HepG2 (cell line): ENCODE results near the gene IQCM. TPM values are rescaled to one million over a fixed set of nuclear protein-coding genes. Genes with fewer than 3 reads are reported as not detected.

Experiments
- ATAC-seq: fragments of 200-7000 bp; cut with Tn5 transposase; 3 replicates; pipeline ENCODE4 v1.9.1; 2020; ENCODE audit warnings: mild to moderate bottlenecking, moderate library complexity
- BruUV-seq: library from RNA; stranded (reverse); fragments of 400-500 nt; replicated peaks from 2 replicates; lab custom pipeline; 2021; lab: Mats Ljungman, UMichigan
- CTCF ChIA-PET: fragments of 300-600 bp; formaldehyde crosslinking; extraction: SDS; loops from one replicate; lab custom pipeline; 2021; ENCODE audit warnings: low total read pairs, inconsistent platforms, low intra/inter-chr PET ratio; lab: Yijun Ruan, JAX
- POLR2A ChIA-PET: fragments of 350-600 bp; sonication (Branson Sonifier 250); formaldehyde crosslinking; loops from one replicate; lab custom pipeline; 2020; ENCODE audit warnings: antibody characterized with exemption, inconsistent platforms; lab: Yijun Ruan, JAX
- DNase-seq: peaks from one replicate; pipeline ENCODE4 v3.0.0-alpha.2; 2015; ENCODE audit warnings: low spot score
- FAIRE-seq: peaks from 3 replicates; lab custom pipeline; 2011; peaks lifted over from hg19 to GRCh38; lab: Jason Lieb, UNC
- H2AFZ ChIP-seq: one replicate; pipeline ENCODE4 v1.6.1; 2011; ENCODE audit warnings: low read length, inconsistent platforms
- H3K27ac ChIP-seq: fragments of 300-600 bp; 3 replicates; pipeline ENCODE4 v1.8.0; 2011; ENCODE audit warnings: mixed run types, mild to moderate bottlenecking, mixed read lengths, low read length, inconsistent platforms; ENCODE audit not compliant: insufficient read depth; ENCODE audit errors: extremely low read length
- H3K27me3 ChIP-seq, 2 experiments: fragments of 200-600 bp in 1 of 2; 2 replicates in 1 of 2; 3 replicates in 1 of 2; pipeline versions ENCODE4 v1.6.0 to v1.8.0; 2011; ENCODE audit warnings: low read length in 2 of 2, mild to moderate bottlenecking in 2 of 2, moderate library complexity in 2 of 2, inconsistent platforms in 1 of 2; ENCODE audit not compliant: insufficient read depth in 2 of 2, control insufficient read depth in 1 of 2
- H3K36me3 ChIP-seq, 2 experiments: fragments of 200-600 bp in 1 of 2; replicated peaks in 1 of 2; 2 replicates in 1 of 2; 3 replicates in 1 of 2; pipeline versions ENCODE4 v1.5.1 to v1.8.0; 2011; ENCODE audit warnings: low read length in 2 of 2, inconsistent platforms in 1 of 2; ENCODE audit not compliant: insufficient read depth in 2 of 2, control insufficient read depth in 1 of 2
- H3K4me1 ChIP-seq: 2 replicates; pipeline ENCODE4 v1.5.1; 2012; ENCODE audit warnings: low read length, inconsistent platforms; ENCODE audit not compliant: insufficient read depth
- H3K4me2 ChIP-seq: 2 replicates; pipeline ENCODE4 v1.6.0; 2011; ENCODE audit warnings: low read depth, low read length, inconsistent platforms
- H3K4me3 ChIP-seq, 3 experiments: fragments of 200-600 bp in 1 of 3; sonication (generic), shearing (Covaris generic) in 1 of 3; replicated peaks in 1 of 3; 2 replicates each; pipeline ENCODE4 v1.5.1; 2011 to 2016; ENCODE audit warnings: low read length in 3 of 3, inconsistent platforms in 2 of 3, low read depth in 2 of 3, mild to moderate bottlenecking in 2 of 3, control low read depth in 1 of 3, mixed read lengths in 1 of 3; ENCODE audit not compliant: insufficient read depth in 1 of 3
- H3K79me2 ChIP-seq: one replicate; pipeline ENCODE4 v1.6.1; 2011; ENCODE audit warnings: low read length, inconsistent platforms; ENCODE audit not compliant: insufficient read depth
- H3K9ac ChIP-seq: 2 replicates; pipeline ENCODE4 v1.6.0; 2011; ENCODE audit warnings: mild to moderate bottlenecking, low read depth, low read length, inconsistent platforms; ENCODE audit not compliant: insufficient read depth
- H3K9me3 ChIP-seq: 2 replicates; pipeline ENCODE4 v1.5.1; 2012; ENCODE audit warnings: mild to moderate bottlenecking, low read length
- H4K20me1 ChIP-seq: 2 replicates; pipeline ENCODE4 v1.6.0; 2011; ENCODE audit warnings: inconsistent platforms, mild to moderate bottlenecking, low read length, moderate library complexity; ENCODE audit not compliant: insufficient read depth
- ARNTL ChIP-seq: sonication (generic); formaldehyde crosslinking; IDR thresholded peaks from 2 replicates; pipeline ENCODE4 v1.4.0; 2020; ENCODE audit warnings: mild to moderate bottlenecking, missing genetic modification reagents
- KLF13 ChIP-seq: sonication (generic); formaldehyde crosslinking; IDR thresholded peaks from 2 replicates; pipeline ENCODE4 v1.4.0; 2020; ENCODE audit warnings: mild to moderate bottlenecking, missing genetic modification reagents
- XRCC5 ChIP-seq: fragments of 200-400 bp; formaldehyde crosslinking; optimal IDR thresholded peaks from 2 replicates; pipeline ENCODE3; 2017; ENCODE audit warnings: mild to moderate bottlenecking, low read length
- ZNF230 ChIP-seq: sonication (generic); formaldehyde crosslinking; IDR thresholded peaks from 2 replicates; pipeline ENCODE4 v1.4.0; 2020; ENCODE audit warnings: mild to moderate bottlenecking, missing genetic modification reagents
- ZNF274 ChIP-seq: sonication (generic); formaldehyde crosslinking; IDR thresholded peaks from 2 replicates; pipeline ENCODE4 v1.5.1; 2020; ENCODE audit warnings: mild to moderate bottlenecking, missing genetic modification reagents
- ZNF563 ChIP-seq: sonication (generic); formaldehyde crosslinking; IDR thresholded peaks from 2 replicates; pipeline ENCODE4 v1.8.0; 2022; ENCODE audit warnings: mild to moderate bottlenecking, moderate library complexity, missing genetic modification reagents
- WGBS: methylation state at CpG from one replicate; pipeline ENCODE4 v1.1.6; 2017; ENCODE audit warnings: low lambda C conversion rate; 5-methylcytosine and 5-hydroxymethylcytosine counted together
- in situ Hi-C: cut with HindIII; loops from 2 replicates; pipeline ENCODE4 v1.10.0; 2017; ENCODE audit warnings: low pct_unique_long_range_greater_than_20kb; ENCODE audit not compliant: extremely low pct_ligation_motif_present
- intact Hi-C: fragments of 100-400 bp; cut with micrococcal nuclease; formaldehyde crosslinking; loops from one replicate; pipeline ENCODE4 v1.10.0; 2022; ENCODE audit not compliant: unreplicated experiment
- polyA plus RNA-seq, 8 experiments: library from polyadenylated mRNA; depleted of rRNA in 3 of 8; stranded (reverse) in 7 of 8; unstranded in 1 of 8; fragments of >200 nt; fragmentation: Illumina TruSeq in 4 of 8; extraction: Trizol in 4 of 8; gene quantifications; 2 replicates each; pipeline versions ENCODE4 v1.2.1 to v1.2.3, GENCODE V29; 2011 to 2016; ENCODE audit warnings: low read depth in 4 of 8, missing spikeins in 1 of 8, mixed read lengths in 1 of 8; ENCODE audit not compliant: insufficient read depth in 1 of 8
- total RNA-seq, 5 experiments: library from RNA; depleted of rRNA; stranded (reverse); fragments of >200 nt; fragmentation: Illumina TruSeq; extraction: Trizol; gene quantifications; 2 replicates each; pipeline ENCODE4 v1.2.3, GENCODE V29; 2016; ENCODE audit warnings: low read depth in 1 of 5
- TF ChIP-seq, protein P1 (sequence below): sonication (generic); formaldehyde crosslinking; IDR thresholded peaks from 2 replicates; pipeline ENCODE4 v1.4.0; 2020; ENCODE audit warnings: missing genetic modification reagents, borderline replicate concordance
- TF ChIP-seq, protein P2 (sequence below): sonication (generic); formaldehyde crosslinking; IDR thresholded peaks from 2 replicates; pipeline ENCODE4 v1.5.0; 2020; ENCODE audit warnings: mild to moderate bottlenecking, missing genetic modification reagents

The IQCM gene
- total and polyA plus RNA-seq, 2 of the 13 experiments (the other 11 are each of a cell fraction or from before 2014, with no cell fraction given): not detected

DNA sequence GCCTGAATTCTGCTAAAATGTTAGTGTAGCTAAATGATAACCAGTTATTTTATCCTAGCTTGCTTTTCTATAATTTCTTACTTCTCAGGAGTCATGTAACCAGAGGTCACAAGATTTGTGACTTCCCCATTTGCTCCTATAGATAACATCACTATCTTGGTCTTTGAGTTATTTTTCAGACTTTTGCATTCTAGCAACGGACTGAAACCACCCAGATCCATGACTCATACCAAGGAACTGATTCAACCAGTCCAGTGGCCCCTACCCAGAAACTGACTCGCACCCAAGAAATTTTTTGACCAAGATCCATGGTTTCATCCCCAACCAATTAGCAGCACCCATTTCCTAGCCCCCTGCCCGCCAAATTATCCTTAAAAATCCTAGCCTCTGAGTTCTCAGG, 50.0 kb downstream of the IQCM start:
- TF ChIP-seq, protein P1, sequence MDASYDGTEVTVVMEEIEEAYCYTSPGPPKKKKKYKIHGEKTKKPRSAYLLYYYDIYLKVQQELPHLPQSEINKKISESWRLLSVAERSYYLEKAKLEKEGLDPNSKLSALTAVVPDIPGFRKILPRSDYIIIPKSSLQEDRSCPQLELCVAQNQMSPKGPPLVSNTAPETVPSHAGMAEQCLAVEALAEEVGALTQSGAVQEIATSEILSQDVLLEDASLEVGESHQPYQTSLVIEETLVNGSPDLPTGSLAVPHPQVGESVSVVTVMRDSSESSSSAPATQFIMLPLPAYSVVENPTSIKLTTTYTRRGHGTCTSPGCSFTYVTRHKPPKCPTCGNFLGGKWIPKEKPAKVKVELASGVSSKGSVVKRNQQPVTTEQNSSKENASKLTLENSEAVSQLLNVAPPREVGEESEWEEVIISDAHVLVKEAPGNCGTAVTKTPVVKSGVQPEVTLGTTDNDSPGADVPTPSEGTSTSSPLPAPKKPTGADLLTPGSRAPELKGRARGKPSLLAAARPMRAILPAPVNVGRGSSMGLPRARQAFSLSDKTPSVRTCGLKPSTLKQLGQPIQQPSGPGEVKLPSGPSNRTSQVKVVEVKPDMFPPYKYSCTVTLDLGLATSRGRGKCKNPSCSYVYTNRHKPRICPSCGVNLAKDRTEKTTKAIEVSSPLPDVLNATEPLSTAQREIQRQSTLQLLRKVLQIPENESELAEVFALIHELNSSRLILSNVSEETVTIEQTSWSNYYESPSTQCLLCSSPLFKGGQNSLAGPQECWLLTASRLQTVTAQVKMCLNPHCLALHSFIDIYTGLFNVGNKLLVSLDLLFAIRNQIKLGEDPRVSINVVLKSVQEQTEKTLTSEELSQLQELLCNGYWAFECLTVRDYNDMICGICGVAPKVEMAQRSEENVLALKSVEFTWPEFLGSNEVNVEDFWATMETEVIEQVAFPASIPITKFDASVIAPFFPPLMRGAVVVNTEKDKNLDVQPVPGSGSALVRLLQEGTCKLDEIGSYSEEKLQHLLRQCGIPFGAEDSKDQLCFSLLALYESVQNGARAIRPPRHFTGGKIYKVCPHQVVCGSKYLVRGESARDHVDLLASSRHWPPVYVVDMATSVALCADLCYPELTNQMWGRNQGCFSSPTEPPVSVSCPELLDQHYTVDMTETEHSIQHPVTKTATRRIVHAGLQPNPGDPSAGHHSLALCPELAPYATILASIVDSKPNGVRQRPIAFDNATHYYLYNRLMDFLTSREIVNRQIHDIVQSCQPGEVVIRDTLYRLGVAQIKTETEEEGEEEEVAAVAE (CRISPR knock-in tag): no peak
- TF ChIP-seq KLF13 (CRISPR knock-in tag) (no peak), ARNTL (CRISPR knock-in tag) (no peak), ZNF230 (CRISPR knock-in tag) (no peak), ZNF563 (CRISPR knock-in tag) (no peak), XRCC5 (no peak), ZNF274 (CRISPR knock-in tag) (no peak)
- TF ChIP-seq, protein P2, sequence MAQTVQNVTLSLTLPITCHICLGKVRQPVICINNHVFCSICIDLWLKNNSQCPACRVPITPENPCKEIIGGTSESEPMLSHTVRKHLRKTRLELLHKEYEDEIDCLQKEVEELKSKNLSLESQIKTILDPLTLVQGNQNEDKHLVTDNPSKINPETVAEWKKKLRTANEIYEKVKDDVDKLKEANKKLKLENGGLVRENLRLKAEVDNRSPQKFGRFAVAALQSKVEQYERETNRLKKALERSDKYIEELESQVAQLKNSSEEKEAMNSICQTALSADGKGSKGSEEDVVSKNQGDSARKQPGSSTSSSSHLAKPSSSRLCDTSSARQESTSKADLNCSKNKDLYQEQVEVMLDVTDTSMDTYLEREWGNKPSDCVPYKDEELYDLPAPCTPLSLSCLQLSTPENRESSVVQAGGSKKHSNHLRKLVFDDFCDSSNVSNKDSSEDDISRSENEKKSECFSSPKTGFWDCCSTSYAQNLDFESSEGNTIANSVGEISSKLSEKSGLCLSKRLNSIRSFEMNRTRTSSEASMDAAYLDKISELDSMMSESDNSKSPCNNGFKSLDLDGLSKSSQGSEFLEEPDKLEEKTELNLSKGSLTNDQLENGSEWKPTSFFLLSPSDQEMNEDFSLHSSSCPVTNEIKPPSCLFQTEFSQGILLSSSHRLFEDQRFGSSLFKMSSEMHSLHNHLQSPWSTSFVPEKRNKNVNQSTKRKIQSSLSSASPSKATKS (CRISPR knock-in tag): no peak
- POLR2A ChIA-PET: no interaction called here
- Histone ChIP-seq H3K4me1 (no peaks in the 10 kb centered on the region), H3K4me3 (no peak overlapping the region), H3K79me2 (no peaks in the 10 kb centered on the region), H3K27ac (no peak overlapping the region), H3K27me3 (no peaks in the 10 kb centered on the region), H4K20me1 (no peaks in the 10 kb centered on the region), H2AFZ (no peak overlapping the region), H3K36me3 (no peaks in the 10 kb centered on the region), H3K4me2 (no peak overlapping the region), H3K9me3 (no peaks in the 10 kb centered on the region), H3K9ac (no peak overlapping the region)
- intact Hi-C loops (no loop called here), in situ Hi-C loops (no loop called here)
- CTCF ChIA-PET: no interaction called here
- DNase-seq: no peak
- ATAC-seq: no peak
- WGBS: 0% methylated on average over 3 of the region's 3 CpGs
- BruUV-seq: no TSS peak
- FAIRE-seq: no peak
